GM10266 (cell line): ENCODE measurements around the gene TUBGCP2.

Experiments used
- DNase-seq: peaks from one replicate; pipeline ENCODE4 v3.0.0; 2012; ENCODE audit errors: extremely low spot score
- CTCF ChIP-seq: IDR thresholded peaks from 2 replicates; pipeline ENCODE4 v1.5.1; 2012; ENCODE audit warnings: mild to moderate bottlenecking, low read depth; ENCODE audit not compliant: control insufficient read depth, insufficient read depth; ENCODE audit errors: missing control alignments

The TUBGCP2 gene

GRCh38 chr10:133273534-133274143 lies 35.0 kb downstream of the TUBGCP2 start:
- TF ChIP-seq CTCF = no peak
- DNase-seq = no peak

GRCh38 chr10:133272964-133273420 lies 35.7 kb downstream of the TUBGCP2 start:
- no peak for TF ChIP-seq CTCF
- DNase-seq = no peak

GRCh38 chr10:133272301-133272963 lies 36.2 kb downstream of the TUBGCP2 start:
- TF ChIP-seq CTCF = no peak
- no peak for DNase-seq

- no peak for DNase-seq
- TF ChIP-seq CTCF = no peak
These were observed 37.0 kb downstream of the TUBGCP2 start for GRCh38 chr10:133271521-133272300.

GRCh38 chr10:133270773-133271297 lies 37.8 kb downstream of the TUBGCP2 start:
- DNase-seq = no peak
- no peak for TF ChIP-seq CTCF

- no peak for TF ChIP-seq CTCF
- DNase-seq = no peak
These were observed 38.5 kb downstream of the TUBGCP2 start for GRCh38 chr10:133270204-133270603.

- DNase-seq = no peak
- no peak for TF ChIP-seq CTCF
These were observed 39.3 kb downstream of the TUBGCP2 start for GRCh38 chr10:133269367-133269766.
